ENCODE results near the gene SALL4.

- TF ChIP-seq CTCF (IDR thresholded peaks at IDR 0.05) = no peak
- TF ChIP-seq POLR2A (IDR thresholded peaks at IDR 0.05) = no peak
These were observed 31.0 kb upstream of the SALL4 start for GRCh38 chr20:51833326-51833725.

Data from prostate gland (tissue), 2 donors.